H1 (cell line): Measurements from ENCODE around the gene GCGR. TPM values are rescaled to one million over a fixed set of nuclear protein-coding genes. Genes with fewer than 3 reads are reported as not detected.
A peak's percentile ranks its signal among the peaks of the same experiment; 100 is the strongest.

ENCODE experiments used
- CTCF ChIA-PET: fragments of 300-600 bp; sonication (Branson Sonifier 250); formaldehyde crosslinking; loops from one replicate; lab custom pipeline; 2021; ENCODE audit not compliant: partially characterized antibody; lab: Charles Lee
- POLR2A ChIA-PET: fragments of 300-600 bp; sonication (Branson Sonifier 250); formaldehyde crosslinking; loops from one replicate; lab custom pipeline; 2021; ENCODE audit warnings: inconsistent platforms; ENCODE audit not compliant: partially characterized antibody; lab: Charles Lee
- DNase-seq, 2 experiments: peaks; one replicate each; pipeline versions ENCODE4 v3.0.0 to v3.0.0-alpha.2; 2010 to 2022; ENCODE audit warnings: low spot score in 2 of 2, low read depth in 1 of 2, mixed read lengths in 1 of 2
- FAIRE-seq: peaks from 2 replicates; lab custom pipeline; 2011; peaks lifted over from hg19 to GRCh38; lab: Jason Lieb, UNC
- H2AFZ ChIP-seq: 2 replicates; pipeline ENCODE4 v1.8.1; 2012; ENCODE audit warnings: low read length, inconsistent platforms
- H2AK5ac ChIP-seq: 2 replicates; pipeline ENCODE4 v1.6.1; 2013; ENCODE audit warnings: low read depth, low read length
- H2BK120ac ChIP-seq: replicated peaks from 2 replicates; pipeline ENCODE3; 2013; ENCODE audit warnings: low read depth, low read length, inconsistent platforms
- H2BK12ac ChIP-seq: 2 replicates; pipeline ENCODE4 v1.6.1; 2013; ENCODE audit warnings: low read depth, low read length
- H2BK15ac ChIP-seq: 2 replicates; pipeline ENCODE4 v1.6.1; 2013; ENCODE audit warnings: low read length
- H2BK20ac ChIP-seq: 2 replicates; pipeline ENCODE4 v1.6.1; 2013; ENCODE audit warnings: low read length
- H2BK5ac ChIP-seq: 2 replicates; pipeline ENCODE4 v1.6.1; 2013; ENCODE audit warnings: low read depth, low read length
- H3K14ac ChIP-seq: 2 replicates; pipeline ENCODE4 v1.6.1; 2013; ENCODE audit warnings: inconsistent platforms; ENCODE audit not compliant: insufficient read length
- H3K18ac ChIP-seq: 2 replicates; pipeline ENCODE4 v1.6.1; 2013; ENCODE audit warnings: low read length; ENCODE audit errors: extremely low read depth
- H3K23ac ChIP-seq: 2 replicates; pipeline ENCODE4 v1.6.1; 2013; ENCODE audit warnings: inconsistent platforms; ENCODE audit not compliant: insufficient read length
- H3K23me2 ChIP-seq: 2 replicates; pipeline ENCODE4 v1.6.1; 2013; ENCODE audit warnings: low read depth, low read length
- H3K27ac ChIP-seq: 2 replicates; pipeline ENCODE4 v1.6.1; 2011; ENCODE audit warnings: low read depth, low read length, inconsistent platforms
- H3K27me3 ChIP-seq, 4 experiments: replicated peaks in 1 of 4; 1 replicate in 1 of 4; 2 replicates in 3 of 4; pipeline versions ENCODE4 v1.6.1 to v1.8.1; 2011 to 2013; ENCODE audit warnings: low read length in 3 of 4, mild to moderate bottlenecking in 3 of 4, inconsistent platforms in 2 of 4, mixed read lengths in 2 of 4, moderate library complexity in 1 of 4; ENCODE audit not compliant: control insufficient read depth in 3 of 4, insufficient read depth in 3 of 4; ENCODE audit errors: extremely low read depth in 1 of 4
- H3K36me3 ChIP-seq, 4 experiments: 2 replicates each; pipeline versions ENCODE4 v1.6.1 to v1.8.1; 2011 to 2013; ENCODE audit warnings: mild to moderate bottlenecking in 4 of 4, low read length in 3 of 4, moderate library complexity in 2 of 4, control low read depth in 1 of 4, inconsistent platforms in 1 of 4; ENCODE audit not compliant: insufficient read depth in 4 of 4, control insufficient read depth in 2 of 4
- H3K4ac ChIP-seq: replicated peaks from 2 replicates; pipeline ENCODE3; 2013; ENCODE audit warnings: low read length, low read depth, mixed read lengths, inconsistent platforms; ENCODE audit not compliant: insufficient read length
- H3K4me1 ChIP-seq, 4 experiments: replicated peaks in 1 of 4; 1 replicate in 1 of 4; 2 replicates in 3 of 4; pipeline versions ENCODE4 v1.6.1 to v1.8.1; 2011 to 2013; ENCODE audit warnings: low read length in 3 of 4, inconsistent platforms in 2 of 4, mixed read lengths in 1 of 4; ENCODE audit not compliant: insufficient read depth in 4 of 4, control insufficient read depth in 3 of 4
- H3K4me2 ChIP-seq, 2 experiments: 2 replicates each; pipeline versions ENCODE4 v1.6.1 to v1.8.1; 2011 to 2013; ENCODE audit warnings: low read depth in 2 of 2, low read length in 2 of 2, control low read depth in 1 of 2, inconsistent platforms in 1 of 2, mild to moderate bottlenecking in 1 of 2; ENCODE audit not compliant: insufficient read depth in 1 of 2
- H3K4me3 ChIP-seq, 4 experiments: fragments of 200-600, 300-600 bp in 1 of 4; sonication (generic), shearing (Covaris generic), sonication (Bioruptor Twin) in 1 of 4; 2 replicates each; pipeline versions ENCODE4 v1.5.1 to v1.8.1; 2011 to 2016; ENCODE audit warnings: low read length in 4 of 4, low read depth in 3 of 4, control low read depth in 2 of 4, inconsistent platforms in 2 of 4, mild to moderate bottlenecking in 2 of 4, mixed read lengths in 1 of 4, moderate library complexity in 1 of 4; ENCODE audit not compliant: insufficient read depth in 2 of 4; ENCODE audit errors: extremely low read depth in 1 of 4
- H3K56ac ChIP-seq: replicated peaks from 2 replicates; pipeline ENCODE3; 2013; ENCODE audit warnings: low read depth, mild to moderate bottlenecking, mixed read lengths, low read length, inconsistent platforms; ENCODE audit not compliant: insufficient read length
- H3K79me1 ChIP-seq: 2 replicates; pipeline ENCODE4 v1.6.1; 2013; ENCODE audit warnings: low read depth, low read length, control low read depth
- H3K79me2 ChIP-seq, 2 experiments: 2 replicates each; pipeline versions ENCODE4 v1.6.1 to v1.8.1; 2012 to 2013; ENCODE audit warnings: low read length in 2 of 2, mild to moderate bottlenecking in 2 of 2, inconsistent platforms in 1 of 2; ENCODE audit not compliant: insufficient read depth in 2 of 2, control insufficient read depth in 1 of 2
- H3K9ac ChIP-seq, 4 experiments: replicated peaks in 1 of 4; 1 replicate in 1 of 4; 2 replicates in 3 of 4; pipeline versions ENCODE4 v1.6.1 to v1.8.1; 2011 to 2013; ENCODE audit warnings: low read depth in 3 of 4, low read length in 3 of 4, control low read depth in 2 of 4, mild to moderate bottlenecking in 2 of 4, moderate library complexity in 2 of 4, inconsistent platforms in 1 of 4; ENCODE audit errors: extremely low read depth in 1 of 4
- H3K9me3 ChIP-seq, 2 experiments: 2 replicates each; pipeline versions ENCODE4 v1.6.1 to v1.8.1; 2012 to 2013; ENCODE audit warnings: mild to moderate bottlenecking in 2 of 2, moderate library complexity in 2 of 2, control low read depth in 1 of 2, inconsistent platforms in 1 of 2, low read depth in 1 of 2, low read length in 1 of 2, mixed read lengths in 1 of 2; ENCODE audit not compliant: insufficient read depth in 2 of 2
- H4K20me1 ChIP-seq, 2 experiments: replicated peaks in 1 of 2; 2 replicates each; pipeline versions ENCODE3 to v1.8.1; 2011 to 2013; ENCODE audit warnings: inconsistent platforms in 2 of 2, low read length in 2 of 2, mild to moderate bottlenecking in 1 of 2; ENCODE audit not compliant: insufficient read depth in 2 of 2, control insufficient read depth in 1 of 2
- H4K5ac ChIP-seq: 2 replicates; pipeline ENCODE4 v1.6.1; 2013; ENCODE audit warnings: low read length, low read depth, mixed read lengths, inconsistent platforms; ENCODE audit not compliant: insufficient read length
- H4K8ac ChIP-seq: 2 replicates; pipeline ENCODE4 v1.8.0; 2013; ENCODE audit warnings: mild to moderate bottlenecking, moderate library complexity, low read length, inconsistent platforms; ENCODE audit not compliant: insufficient read depth; ENCODE audit errors: extremely low read depth
- H4K91ac ChIP-seq: replicated peaks from 2 replicates; pipeline ENCODE3; 2013; ENCODE audit warnings: low read length, mixed read lengths, inconsistent platforms; ENCODE audit not compliant: insufficient read length
- ATF3 ChIP-seq: IDR thresholded peaks from 2 replicates; pipeline ENCODE4 v1.6.1; 2011; ENCODE audit warnings: low read depth, mild to moderate bottlenecking, low read length; ENCODE audit not compliant: insufficient read depth
- KDM4A ChIP-seq: IDR thresholded peaks from one replicate; pipeline ENCODE4 v1.7.1; 2012; ENCODE audit warnings: low read depth, mild to moderate bottlenecking, moderate library complexity, low read length, inconsistent platforms; ENCODE audit not compliant: severe bottlenecking
- POLR2A ChIP-seq, 2 experiments: IDR thresholded peaks; 1 replicate in 1 of 2; 2 replicates in 1 of 2; pipeline ENCODE4 v1.6.1; 2011; ENCODE audit warnings: low read depth in 2 of 2, low read length in 2 of 2, mild to moderate bottlenecking in 2 of 2; ENCODE audit errors: control extremely low read depth in 1 of 2
- SAP30 ChIP-seq: fragments of 300-600 bp; sonication (generic); IDR thresholded peaks from 2 replicates; pipeline ENCODE4 v1.7.1; 2012; ENCODE audit warnings: low read length, moderate library complexity, mild to moderate bottlenecking, inconsistent platforms; ENCODE audit not compliant: insufficient read depth, insufficient replicate concordance
- TAF1 ChIP-seq: IDR thresholded peaks from 2 replicates; pipeline ENCODE4 v1.6.1; 2011; ENCODE audit warnings: mild to moderate bottlenecking, low read depth, low read length
- TEAD4 ChIP-seq: IDR thresholded peaks from 2 replicates; pipeline ENCODE4 v1.6.1; 2012; ENCODE audit warnings: low read depth, low read length, inconsistent platforms, mixed read lengths
- whole genome bisulfite sequencing, 2 experiments: shearing (Covaris generic) in 1 of 2; methylation state at CpG; one replicate each; pipeline versions ENCODE4 v1.1.6 to v1.1.7; 2013 to 2015; ENCODE audit warnings: low lambda C conversion rate in 2 of 2, mixed read lengths in 2 of 2, inconsistent platforms in 1 of 2, low coverage in 1 of 2, missing lambda C conversion rate in 1 of 2; ENCODE audit not compliant: insufficient replicate concordance in 2 of 2, insufficient coverage in 1 of 2, insufficient read length in 1 of 2; ENCODE audit errors: extremely low coverage in 1 of 2, missing lambda C conversion rate in 1 of 2; 5-methylcytosine and 5-hydroxymethylcytosine counted together
- polyA plus RNA-seq, 7 experiments: library from polyadenylated mRNA; depleted of rRNA in 3 of 7; stranded (reverse) in 5 of 7; unstranded in 2 of 7; fragments of >200 nt in 5 of 7; fragments of 200-250 nt in 2 of 7; gene quantifications; 1 replicate in 5 of 7; 2 replicates in 1 of 7; 4 replicates in 1 of 7; pipeline versions ENCODE4 v1.2.1 to v1.2.3, GENCODE V29; 2011 to 2013; ENCODE audit warnings: missing spikeins in 2 of 7, mixed read lengths in 2 of 7
- total RNA-seq: library from RNA; stranded (reverse); fragmentation: NEBNext Ultra II Directional; extraction: Animal tissue kit (Norgen Biotek cat#: 25700); gene quantifications from 2 replicates; pipeline ENCODE4 v1.2.1, GENCODE V29; 2021

GCGR gene
- total and polyA plus RNA-seq, 2 of the 8 experiments (the other 6 are each of a cell fraction or from before 2014, with no cell fraction given), result 0.44 to 0.56 TPM

- H2AFZ ChIP-seq, result no peak overlapping the region; the same call in 1 of the 2 replicates
- no peak overlapping the region for H3K14ac ChIP-seq
- no peak overlapping the region for H2BK120ac ChIP-seq
- no peaks in the 10 kb centered on the region for H3K9me3 ChIP-seq
- H3K4me3 ChIP-seq, result peak overlapping the region; percentile 67 to 97 (median 78)
- H2BK12ac ChIP-seq, result no peak overlapping the region
- H3K79me1 ChIP-seq, result peaks cover 13% of the 10 kb centered on the region
- H4K5ac ChIP-seq, result no peak overlapping the region
- no peaks in the 10 kb centered on the region; a peak in 1 of 8 replicates for H3K36me3 ChIP-seq
- no peak overlapping the region for H2BK20ac ChIP-seq
- peaks cover 0 to 15% (median 8%) of the 10 kb centered on the region in 4 experiments; a peak in 4 of 7 replicates for H3K4me1 ChIP-seq
- H3K9ac ChIP-seq, result peak overlapping the region; percentile 51 to 78 (median 70); a peak in 6 of 7 replicates
- H3K23me2 ChIP-seq, result peaks cover 8% of the 10 kb centered on the region
- H3K27me3 ChIP-seq, result 0 out of 7 replicates have a peak, but pooled peaks cover 0 to 2% (median 0%) of the 10 kb centered on the region in 4 experiments
- no peak overlapping the region; the same call in 1 of the 2 replicates for H2BK5ac ChIP-seq
- H3K4me2 ChIP-seq, result peak overlapping the region; percentile 73 to 95
- H3K56ac ChIP-seq, result peak overlapping the region; percentile 77
- H4K20me1 ChIP-seq, result peaks cover 0 to 16% of the 10 kb centered on the region in 2 experiments
- FAIRE-seq (no peak), DNase-seq (peak in 1 of 2 experiments; percentile 71)
- WGBS, 2 experiments, result 2% methylated on average over 28 of the region's 65 CpGs; no CpG with 5 or more reads in 1 of the 2 experiments
- CTCF ChIA-PET, result interaction anchor here (1.7 to 2.5 kb wide), 2 partner anchors 11 to 100 kb away, joined by 5 to 9 read pairs; no protein-coding TSS in a partner anchor
- no peak overlapping the region for H3K23ac ChIP-seq
- no peak for TF ChIP-seq TAF1
- TF ChIP-seq TEAD4, result no peak
- no peak for TF ChIP-seq POLR2A (IDR thresholded peaks at IDR 0.05; ENCODE audit: control extremely low read depth in 1 of 2, low read depth in 2 of 2, low read length in 2 of 2)
- TF ChIP-seq ATF3, result no peak
- TF ChIP-seq KDM4A, result peak; percentile 64
- TF ChIP-seq SAP30, result no peak
- no peak overlapping the region; the same call in 1 of the 2 replicates for H2AK5ac ChIP-seq
- H2BK15ac ChIP-seq, result no peak overlapping the region
- H3K18ac ChIP-seq, result no peak overlapping the region; the same call in 1 of the 2 replicates
- no peak overlapping the region; the same call in 1 of the 2 replicates for H4K8ac ChIP-seq
- POLR2A ChIA-PET, result interaction anchor here (0.8 to 5.0 kb wide), 21 partner anchors 8 to 167 kb away, joined by 3 to 37 read pairs (median 5); partner anchors contain the start of genes ARHGDIA, CCDC137, MRPL12 and OXLD1
- H3K79me2 ChIP-seq, result peaks cover 0 to 15% of the 10 kb centered on the region in 2 experiments; a peak in 1 of 4 replicates
- H3K4ac ChIP-seq, result no peak overlapping the region
- no peak overlapping the region; the same call in 1 of the 2 replicates for H3K27ac ChIP-seq
- no peak overlapping the region for H4K91ac ChIP-seq
Measured at GRCh38 chr17:81832608-81833159, 28.7 kb downstream of the GCGR start.
